GM18507 (cell line): ENCODE measurements around the gene ULK1.
"Not testable (repeated sequence)": the region's sequence is repeated elsewhere in the genome, so short reads cannot be mapped to it uniquely, and the experiment has no call there.

Experiments used
- DNase-seq: peaks from one replicate; pipeline ENCODE4 v3.0.0; 2011; ENCODE audit warnings: low read depth; ENCODE audit not compliant: insufficient read length; ENCODE audit errors: extremely low spot score
- FAIRE-seq: peaks from 2 replicates; lab custom pipeline; 2011; peaks lifted over from hg19 to GRCh38; lab: Jason Lieb, UNC

ULK1 gene

DNA sequence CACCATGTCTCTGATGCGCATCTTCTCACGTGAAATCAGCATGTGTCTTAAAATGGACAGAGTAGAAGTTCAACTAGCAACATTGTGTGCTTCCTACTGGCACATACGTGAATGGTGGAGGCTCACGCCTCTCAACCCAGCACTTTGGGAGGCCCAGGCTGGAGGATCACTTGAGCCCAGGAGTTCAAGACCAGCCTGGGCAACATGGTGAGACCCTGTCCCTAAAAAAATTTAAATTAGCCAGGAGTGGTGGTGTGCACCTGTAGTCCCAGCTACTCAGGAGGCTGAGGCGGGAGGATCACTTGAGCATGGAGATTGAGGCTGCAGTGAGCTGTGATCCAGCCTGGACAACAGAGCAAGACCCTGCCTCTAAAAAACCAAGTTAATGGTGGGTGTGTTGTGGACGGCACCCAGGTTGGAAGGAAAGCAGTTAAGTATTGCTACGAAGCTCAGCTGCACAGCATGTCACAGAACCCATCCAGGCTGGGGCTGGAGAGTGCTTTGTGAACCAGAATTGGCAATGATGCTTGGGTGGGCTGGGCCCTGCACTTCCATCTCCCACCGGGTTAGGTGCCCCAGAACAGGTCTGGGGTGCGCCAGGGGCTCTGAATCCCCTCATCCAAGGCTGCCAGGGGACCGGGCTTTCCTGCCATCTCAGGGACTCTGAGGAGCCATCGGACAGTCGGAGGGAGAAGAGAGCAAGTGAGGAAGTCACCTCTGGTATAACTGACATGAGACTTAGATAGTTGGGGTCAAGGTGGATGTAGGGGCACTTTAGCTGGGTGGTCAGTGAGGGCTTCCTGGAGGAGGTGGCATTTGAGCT, 33.0 kb upstream of the ULK1 start:
- FAIRE-seq (no peak), DNase-seq (no peak)

DNA sequence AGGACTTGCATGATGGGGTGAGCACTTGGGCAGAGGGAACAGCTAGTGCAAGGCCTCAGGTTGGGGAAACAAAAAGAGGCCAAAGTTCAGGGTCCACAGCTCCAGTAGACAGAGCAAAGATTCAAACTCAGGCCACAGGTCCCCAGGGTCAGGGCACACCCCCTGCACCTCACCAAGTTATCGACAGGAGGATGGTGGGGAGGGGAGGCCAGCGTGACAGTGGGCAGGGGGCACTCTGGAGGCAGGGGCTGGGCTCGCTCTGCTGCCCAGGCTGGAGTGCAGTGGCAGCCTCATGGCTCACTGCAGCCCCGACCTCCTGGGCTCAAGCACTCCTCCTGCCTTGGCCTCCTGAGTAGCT, 32.4 kb upstream of the ULK1 start:
- DNase-seq, result no peak

DNA sequence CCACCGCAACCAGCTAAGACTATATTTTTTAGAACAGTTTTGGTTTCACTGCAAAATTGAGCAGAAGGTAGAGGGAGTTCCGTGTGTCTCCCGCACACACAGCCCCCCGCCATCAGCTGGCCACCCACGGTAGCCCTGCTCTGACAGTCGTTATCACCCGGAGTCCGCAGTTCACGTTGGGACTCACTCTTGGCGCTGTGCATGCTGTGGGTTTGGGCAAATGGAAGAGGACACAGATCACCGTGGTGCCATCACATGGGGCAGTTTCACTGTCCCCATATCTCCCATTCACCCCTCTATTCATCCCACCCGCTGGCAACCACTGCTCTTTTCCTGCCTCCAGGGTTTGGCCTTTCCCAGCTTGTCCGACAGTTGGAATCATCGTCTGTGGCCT, 31.8 kb upstream of the ULK1 start:
- FAIRE-seq (no peak), DNase-seq (no peak)

More for the DNA sequence above, 32.4 kb upstream of the ULK1 start:
- no peak for FAIRE-seq

DNA sequence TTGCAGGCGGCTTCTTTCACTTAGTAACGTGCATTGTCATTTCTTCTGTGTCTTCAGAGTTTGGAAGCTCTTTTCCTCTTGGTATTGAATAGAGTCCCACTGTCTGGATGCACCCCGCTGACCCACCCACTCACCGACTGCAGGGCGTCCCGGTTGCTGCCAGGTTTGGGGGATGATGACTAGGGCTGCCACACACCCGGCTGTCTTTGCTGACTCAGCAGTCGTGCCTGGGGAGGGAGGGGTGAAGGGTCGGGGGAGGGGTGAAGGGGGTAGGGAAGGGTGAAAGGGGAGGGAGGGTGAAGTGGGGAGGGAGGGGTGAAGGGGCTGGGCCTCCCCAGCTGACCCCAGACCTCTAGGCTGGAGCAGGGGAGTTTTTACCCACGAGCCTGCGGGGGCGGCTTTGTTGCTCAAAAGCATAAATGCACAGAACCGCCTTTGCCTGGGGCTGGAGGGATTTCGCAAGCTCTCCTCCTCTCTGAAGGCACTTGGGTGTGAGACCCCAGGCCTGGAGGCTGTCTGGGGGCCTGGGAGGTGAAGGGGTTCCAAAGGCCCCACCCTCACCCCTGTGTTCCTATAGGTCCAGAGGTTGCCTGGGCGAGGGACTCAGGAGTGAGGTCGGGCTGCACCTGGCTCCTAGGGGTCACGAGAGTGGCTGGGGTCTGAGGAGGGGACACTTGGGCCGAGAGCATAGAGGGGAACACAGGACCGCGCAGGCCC, 31.3 kb upstream of the ULK1 start:
- no peak for FAIRE-seq
- DNase-seq, result no peak

DNA sequence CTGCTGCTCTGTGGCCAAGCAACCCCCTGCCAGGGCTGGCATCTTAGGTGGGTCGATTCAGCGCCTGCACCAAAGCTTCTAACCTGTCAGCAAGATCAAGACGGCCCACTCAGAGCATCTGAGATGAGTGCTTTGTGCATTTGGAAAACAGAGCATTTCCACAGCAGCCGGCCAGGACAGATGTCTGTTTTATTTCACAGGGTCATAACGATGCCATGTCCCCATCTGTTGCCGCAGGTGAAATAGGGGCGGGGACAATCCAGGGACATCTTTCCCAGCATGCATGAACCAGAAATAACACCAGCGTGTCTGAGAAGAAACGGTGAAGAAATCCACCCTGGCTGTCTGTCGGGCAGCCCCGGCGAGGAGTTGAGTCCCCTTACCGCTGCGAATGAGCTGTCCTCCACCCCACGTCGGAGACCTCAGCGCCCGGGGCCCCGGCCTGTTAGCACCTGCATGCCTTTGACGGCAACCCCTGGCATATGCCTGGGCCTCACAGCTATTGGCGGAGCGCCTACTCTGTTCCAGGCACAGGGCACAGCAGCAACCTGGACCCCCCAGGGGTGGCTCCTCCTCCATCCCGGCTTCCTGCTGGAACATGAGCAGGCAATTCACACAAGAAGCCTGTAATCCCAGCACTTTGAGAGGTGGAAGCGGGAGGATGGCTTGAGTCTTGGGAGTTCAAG, 30.6 kb upstream of the ULK1 start:
- no peak for DNase-seq
- FAIRE-seq, result no peak

DNA sequence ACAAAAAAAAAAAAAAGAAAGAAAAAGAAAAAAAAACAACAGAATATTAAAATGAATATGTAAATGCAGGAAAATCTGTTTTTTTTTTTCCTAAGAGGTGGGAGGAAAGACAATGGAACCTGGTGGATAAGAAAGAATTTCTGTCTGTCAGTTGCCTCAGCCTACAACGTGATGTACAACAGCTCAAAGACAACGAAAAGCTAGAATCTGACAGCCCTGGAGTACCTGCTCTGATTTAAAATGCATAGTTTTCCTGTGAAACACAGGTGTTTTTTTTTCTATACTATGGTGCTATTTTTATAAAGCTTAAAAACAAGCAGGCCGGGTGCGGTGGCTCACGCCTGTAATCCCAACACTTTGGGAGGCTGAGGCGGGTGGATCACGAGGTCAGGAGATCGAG, 30.0 kb upstream of the ULK1 start:
- FAIRE-seq (no peak), DNase-seq (no peak)

DNA sequence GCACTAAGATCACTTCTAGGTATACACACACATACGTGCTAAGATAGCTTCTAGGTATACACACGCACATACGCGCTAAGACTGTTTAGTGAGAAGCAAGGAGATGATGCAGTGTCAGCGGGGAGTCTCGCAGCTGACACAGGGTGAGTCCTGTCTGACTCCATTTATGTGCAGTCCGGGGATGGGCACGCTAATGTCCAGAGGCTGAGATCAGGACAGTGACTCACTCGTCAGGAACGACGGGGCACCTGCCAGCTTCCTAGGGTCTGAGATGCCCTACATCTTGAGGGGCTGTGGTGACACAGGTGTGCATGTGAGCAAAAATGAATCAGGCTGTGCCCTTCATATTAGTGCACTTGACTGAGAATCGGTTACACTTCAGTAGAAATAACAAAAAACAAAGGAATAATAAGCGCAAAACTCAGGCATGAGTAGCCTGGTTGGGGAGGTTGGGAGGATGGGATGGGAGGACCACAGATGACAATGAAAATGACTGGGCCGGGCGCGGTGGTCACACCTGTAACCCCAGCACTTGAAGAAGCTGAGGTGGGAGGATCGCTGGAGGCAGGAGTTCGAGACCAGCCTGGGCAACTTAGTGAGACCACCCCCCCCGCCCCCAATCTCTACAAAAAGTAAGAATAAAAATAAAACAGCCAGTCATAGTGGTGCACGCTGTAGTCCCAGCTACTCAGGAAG, 29.1 kb upstream of the ULK1 start:
- DNase-seq, result no peak
- no peak for FAIRE-seq

DNA sequence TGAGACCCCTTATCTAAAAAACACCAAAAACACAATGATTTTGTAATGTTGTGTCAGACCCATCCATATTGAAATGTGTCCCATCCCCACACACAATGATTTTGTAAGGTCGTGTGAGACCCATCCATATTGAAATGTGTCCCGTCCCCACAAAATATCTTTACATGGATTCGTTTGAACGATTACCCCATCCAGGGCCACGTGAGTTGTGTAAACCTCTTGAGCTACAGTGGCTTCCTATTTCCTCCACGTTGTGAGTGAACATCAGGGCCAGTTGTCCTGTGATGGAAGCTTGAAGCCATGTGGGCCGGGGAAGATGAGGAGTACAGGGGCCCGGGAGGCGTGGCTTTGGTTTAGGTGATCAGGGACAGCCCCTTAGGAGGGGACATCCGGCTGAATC, 27.0 kb upstream of the ULK1 start:
- no peak for FAIRE-seq

DNA sequence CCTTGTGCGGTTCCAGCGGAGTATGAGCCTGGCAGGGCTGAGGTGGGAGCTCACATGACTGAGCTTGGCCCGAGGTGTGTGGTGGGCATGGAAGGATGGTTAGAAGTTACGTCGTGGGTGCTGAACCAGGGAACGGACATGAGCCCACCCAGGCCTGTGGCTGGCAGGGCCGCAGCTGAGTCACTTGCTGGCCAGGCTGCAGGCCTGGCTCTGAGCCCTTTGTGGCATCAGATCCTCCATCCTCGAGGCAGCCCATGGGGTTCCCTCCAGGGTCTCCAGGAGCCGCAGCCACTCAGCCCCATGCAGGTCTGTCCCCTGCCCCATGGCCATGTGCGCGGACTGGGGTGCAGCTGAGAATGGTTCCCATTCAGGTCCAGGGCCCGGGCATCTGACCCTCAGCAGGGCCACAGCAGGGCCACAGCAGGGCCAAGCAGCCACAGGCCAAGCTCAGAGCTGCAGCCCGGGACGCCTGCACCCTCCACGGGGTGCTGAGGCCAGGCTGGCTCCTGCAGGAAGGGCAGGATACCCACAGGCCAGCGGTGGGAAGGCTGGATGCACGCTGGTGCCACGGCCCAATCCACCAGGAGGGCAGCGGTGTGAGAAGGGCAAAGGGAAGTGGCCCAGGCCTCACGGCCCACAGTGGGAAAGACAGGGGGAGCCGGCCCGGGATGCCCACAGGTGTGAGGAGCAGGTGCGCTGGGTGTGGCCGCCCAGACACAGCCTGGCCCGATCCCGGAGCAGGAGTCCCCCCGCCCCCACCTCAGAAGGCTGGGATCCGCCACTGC, 26.3 kb upstream of the ULK1 start:
- FAIRE-seq (no peak), DNase-seq (no peak)

More for the DNA sequence above, 27.0 kb upstream of the ULK1 start:
- DNase-seq, result no peak

DNA sequence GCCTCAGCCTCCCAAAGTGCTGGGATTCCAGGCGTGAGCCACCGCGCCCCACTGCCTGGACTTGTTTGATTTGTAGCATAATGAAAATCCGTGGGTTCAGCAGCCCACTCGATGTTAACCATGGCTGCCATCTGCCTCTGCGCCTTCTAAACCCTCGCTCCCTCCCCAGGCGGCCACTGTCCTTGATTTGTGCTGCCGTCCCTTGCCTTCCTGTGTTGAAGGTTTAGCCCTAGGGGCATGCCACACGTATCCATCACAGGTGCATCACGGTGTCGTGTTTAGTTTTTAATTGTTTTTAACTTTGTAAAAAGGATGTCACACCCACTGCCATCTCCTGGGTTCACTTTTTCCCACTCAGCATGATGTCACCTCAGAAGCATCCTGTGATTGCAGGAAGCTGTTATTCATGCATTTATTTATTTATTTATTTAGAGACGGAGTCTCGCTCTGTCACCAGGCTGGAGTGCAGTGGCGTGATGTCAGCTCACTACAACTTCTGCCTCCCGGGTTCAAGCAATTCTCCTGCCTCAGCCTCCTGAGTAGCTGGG, 24.5 kb upstream of the ULK1 start:
- FAIRE-seq (no peak), DNase-seq (no peak)

DNA sequence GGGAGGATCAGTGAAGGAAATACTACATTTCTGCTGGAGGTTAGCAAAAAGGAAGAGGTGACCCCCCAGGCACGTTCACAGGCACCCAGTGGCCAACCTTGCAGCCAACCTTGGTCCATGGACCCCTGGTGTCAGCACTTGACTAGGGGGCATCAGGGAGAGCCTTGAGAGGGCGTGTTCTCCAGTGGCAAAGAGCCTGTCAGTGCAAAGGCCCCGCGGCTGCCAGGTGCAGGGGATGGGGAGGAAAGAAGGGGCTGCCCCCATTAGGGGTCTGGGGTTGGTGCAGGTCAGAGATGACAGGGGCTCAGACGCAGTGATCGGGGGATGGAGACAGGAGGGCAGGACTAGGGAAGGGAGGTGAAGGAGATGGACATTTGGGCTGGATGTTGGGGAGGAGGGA, 22.7 kb upstream of the ULK1 start:
- FAIRE-seq, result no peak
- DNase-seq, result no peak

DNA sequence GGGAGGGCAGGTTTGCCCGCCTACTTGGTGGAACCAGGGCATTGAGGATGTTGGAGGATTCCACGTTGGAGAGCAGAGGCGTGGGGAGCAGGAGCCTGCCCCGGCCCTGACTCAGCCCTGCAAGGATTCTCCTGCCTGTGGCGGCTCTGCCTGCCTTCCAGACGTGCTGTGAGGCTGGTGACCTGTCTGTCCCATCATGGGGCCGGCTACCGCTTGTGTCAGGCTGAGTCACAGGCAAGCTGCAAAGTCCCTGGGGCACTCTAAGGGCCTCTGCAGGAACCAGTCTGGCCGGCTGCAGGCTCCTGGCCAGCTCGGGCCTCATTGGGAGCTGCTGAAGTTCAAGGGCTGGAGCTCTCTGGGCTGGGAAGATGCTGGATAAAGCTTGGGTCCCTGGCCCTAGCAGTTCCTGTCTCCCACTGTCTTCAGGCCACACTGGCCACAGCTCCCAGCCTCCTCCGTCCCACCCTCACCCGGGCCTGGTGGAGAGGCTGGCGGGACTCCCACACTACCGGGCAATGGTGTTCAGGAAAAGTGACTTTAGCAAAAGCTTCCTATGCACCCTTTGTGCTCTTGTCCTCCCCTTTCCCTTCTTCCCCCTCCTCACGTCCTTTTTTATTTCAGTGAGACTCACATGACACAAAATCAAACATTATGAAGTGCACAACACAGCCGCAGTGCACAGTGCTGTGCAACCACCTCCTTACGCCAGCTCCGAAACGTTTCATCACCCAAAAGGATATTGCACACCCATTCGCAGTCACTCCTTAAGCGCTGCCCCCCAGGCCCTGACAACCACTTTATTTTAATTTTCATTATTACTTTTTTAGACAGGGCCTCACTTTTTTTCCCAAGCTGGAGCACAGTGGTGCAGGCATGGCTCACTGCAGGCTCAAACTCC, 22.0 kb upstream of the ULK1 start:
- FAIRE-seq (no peak), DNase-seq (no peak)

DNA sequence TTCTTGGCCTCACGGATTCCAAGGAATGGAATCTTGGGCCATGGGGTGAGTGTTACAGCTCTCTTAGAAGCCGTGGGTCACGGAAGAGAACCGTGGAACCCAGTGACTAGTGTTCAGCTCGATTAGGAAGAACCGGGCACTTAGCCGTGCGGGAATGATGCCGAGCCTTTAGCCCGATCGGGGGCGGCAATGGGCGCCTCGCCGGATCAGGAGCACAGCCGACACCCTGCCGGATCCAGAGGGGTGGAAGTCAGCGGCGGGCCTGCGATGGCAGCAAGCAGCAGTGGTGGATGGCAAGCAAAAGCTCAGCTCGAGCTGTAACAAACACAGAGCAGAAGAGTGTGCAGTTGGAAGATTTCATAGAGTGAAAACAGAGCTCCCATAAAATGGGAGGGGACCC, 21.1 kb upstream of the ULK1 start:
- FAIRE-seq (no peak), DNase-seq (no peak)

DNA sequence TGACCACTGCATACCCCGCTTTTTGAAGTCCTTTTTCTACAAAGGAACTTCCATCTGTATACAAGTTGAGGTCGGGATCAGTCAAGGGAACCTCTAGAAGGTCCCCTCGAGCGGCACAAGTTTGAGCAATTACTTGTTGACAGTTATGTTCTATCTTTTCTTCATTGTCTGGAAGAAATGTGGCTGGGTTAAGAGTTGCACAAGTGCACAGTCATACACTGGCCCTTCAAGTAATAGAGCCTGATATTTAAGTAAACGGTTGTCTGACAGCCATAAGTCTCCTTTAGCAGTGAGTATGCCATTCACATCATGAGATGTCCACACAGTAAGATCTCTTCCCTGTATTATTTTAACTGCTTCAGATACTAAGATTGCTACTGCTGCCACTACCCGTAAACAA, 19.4 kb upstream of the ULK1 start:
- FAIRE-seq, DNase-seq: not testable (repeated sequence)

DNA sequence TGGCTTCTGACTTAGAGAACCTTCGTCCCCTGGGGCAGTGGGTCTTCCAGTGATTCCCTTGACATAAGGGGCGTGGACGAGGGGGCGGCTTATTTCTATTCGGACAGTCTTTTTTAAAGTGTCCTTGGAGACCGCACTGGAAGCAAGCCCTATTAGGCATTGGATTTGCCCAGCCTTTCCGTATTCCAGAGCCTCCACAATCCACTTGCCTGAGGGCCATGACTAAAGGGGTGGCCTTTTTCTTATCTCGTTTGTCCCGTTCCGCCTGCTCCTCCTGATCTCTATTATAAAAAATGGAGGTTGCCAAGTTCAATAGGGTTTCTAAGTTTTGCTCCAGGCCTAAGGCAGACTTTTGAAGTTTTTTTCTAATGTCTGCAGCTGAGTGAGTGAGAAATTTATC, 17.2 kb upstream of the ULK1 start:
- FAIRE-seq, result not testable (repeated sequence)

DNA sequence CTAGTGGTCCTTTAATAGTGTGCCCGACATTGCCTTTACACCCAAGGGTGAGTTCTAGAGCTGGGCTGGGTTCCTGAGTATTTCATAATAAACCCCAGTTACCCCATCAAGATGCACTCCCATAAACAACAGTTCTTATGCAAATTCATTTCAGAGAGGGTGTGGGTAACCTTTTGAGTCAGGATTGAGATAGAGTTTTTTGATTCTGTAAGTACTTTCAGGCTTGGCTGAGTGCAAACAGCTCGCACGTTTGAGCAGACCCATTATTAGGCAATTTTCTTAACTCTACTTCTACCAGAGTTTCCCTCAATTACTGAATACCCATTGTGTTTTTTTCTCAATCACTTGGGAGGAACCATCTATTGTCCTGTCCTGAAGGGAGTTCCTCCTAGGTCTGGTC, 16.0 kb upstream of the ULK1 start:
- not testable (repeated sequence) for FAIRE-seq

More for the DNA sequence above, 17.2 kb upstream of the ULK1 start:
- not testable (repeated sequence) for DNase-seq

DNA sequence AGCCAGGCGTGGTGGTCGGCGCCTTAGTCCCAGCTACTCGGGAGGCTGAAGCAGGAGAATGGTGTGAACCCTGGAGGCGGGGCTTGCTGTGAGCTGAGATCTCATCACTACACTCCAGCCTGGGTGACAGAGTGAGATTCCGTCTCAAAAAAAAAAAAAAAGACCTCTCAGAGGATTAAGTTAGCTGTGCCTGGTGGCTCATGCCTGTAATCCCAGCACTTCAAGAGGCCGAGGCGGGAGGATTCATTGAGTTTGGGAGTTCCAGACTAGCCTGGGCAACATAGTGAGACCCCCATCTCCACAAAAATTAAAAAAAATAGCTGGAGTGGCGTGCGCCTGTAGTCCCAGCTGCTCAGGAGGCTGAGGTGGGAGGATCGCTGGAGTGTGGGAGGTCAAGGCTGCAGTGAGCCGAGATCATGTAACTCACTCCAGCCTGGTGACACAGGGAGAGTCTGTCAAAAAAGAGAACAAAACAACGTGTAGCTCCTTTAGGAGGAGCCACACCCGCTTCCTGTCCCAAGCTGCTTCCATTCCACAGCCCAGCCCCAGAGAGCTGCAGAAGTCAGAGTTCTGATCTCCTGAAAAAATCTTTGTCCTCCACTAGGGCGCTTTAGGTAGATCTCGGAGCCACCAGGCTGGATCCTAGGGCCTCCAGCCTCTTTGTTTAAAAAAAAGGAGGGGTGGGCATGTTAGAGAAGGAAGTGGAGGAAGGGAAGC, 11.5 kb upstream of the ULK1 start:
- no peak for FAIRE-seq
- DNase-seq, result no peak

More for the DNA sequence above, 16.0 kb upstream of the ULK1 start:
- not testable (repeated sequence) for DNase-seq
